ENCODE data around the gene STK32C.

Gene STK32C

DNA sequence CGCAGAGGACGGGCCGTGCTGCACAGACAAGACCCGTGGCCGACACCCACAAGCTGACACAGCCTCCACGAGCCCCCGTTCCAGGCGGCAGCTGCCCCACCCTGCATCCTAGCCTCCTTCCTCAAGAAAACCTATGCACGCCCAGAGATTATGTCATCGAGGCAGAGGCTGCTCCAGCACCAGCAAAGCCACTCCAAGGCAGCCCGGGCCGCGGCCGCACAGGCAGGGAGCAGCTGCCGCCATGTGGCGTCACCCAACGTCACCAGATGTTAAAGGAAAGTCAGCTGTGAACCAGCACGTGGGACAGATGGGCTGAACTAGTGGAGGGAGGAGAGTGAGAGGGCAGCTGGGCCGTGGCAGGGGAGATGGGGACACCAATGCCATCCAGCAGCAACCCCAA is 59.8 kb downstream of the STK32C start:
- no peak for DNase-seq (ENCODE audit: low read depth)
- TF ChIP-seq, protein P1, sequence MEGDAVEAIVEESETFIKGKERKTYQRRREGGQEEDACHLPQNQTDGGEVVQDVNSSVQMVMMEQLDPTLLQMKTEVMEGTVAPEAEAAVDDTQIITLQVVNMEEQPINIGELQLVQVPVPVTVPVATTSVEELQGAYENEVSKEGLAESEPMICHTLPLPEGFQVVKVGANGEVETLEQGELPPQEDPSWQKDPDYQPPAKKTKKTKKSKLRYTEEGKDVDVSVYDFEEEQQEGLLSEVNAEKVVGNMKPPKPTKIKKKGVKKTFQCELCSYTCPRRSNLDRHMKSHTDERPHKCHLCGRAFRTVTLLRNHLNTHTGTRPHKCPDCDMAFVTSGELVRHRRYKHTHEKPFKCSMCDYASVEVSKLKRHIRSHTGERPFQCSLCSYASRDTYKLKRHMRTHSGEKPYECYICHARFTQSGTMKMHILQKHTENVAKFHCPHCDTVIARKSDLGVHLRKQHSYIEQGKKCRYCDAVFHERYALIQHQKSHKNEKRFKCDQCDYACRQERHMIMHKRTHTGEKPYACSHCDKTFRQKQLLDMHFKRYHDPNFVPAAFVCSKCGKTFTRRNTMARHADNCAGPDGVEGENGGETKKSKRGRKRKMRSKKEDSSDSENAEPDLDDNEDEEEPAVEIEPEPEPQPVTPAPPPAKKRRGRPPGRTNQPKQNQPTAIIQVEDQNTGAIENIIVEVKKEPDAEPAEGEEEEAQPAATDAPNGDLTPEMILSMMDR (IDR thresholded peaks at IDR 0.05; ENCODE audit: insufficient read depth, low read depth, low read length, missing control alignments): no peak
- no peak overlapping the region for H3K4me3 ChIP-seq (ENCODE audit: low read depth, low read length)

GRCh38 chr10:132246296-132246695 is 61.5 kb downstream of the STK32C start:
- TF ChIP-seq, protein P1 (IDR thresholded peaks at IDR 0.05; ENCODE audit: insufficient read depth, low read depth, low read length, missing control alignments): no peak
- no peak for DNase-seq (ENCODE audit: low read depth)
- H3K4me3 ChIP-seq (ENCODE audit: low read depth, low read length): no peak overlapping the region

- no peak for DNase-seq (ENCODE audit: low read depth)
- TF ChIP-seq, protein P1 (IDR thresholded peaks at IDR 0.05; ENCODE audit: insufficient read depth, low read depth, low read length, missing control alignments): no peak
- no peak overlapping the region for H3K4me3 ChIP-seq (ENCODE audit: low read depth, low read length)
Measured at GRCh38 chr10:132245056-132245455, 62.7 kb downstream of the STK32C start.

- DNase-seq (ENCODE audit: low read depth): no peak
- H3K4me3 ChIP-seq (ENCODE audit: low read depth, low read length): no peak overlapping the region
- TF ChIP-seq, protein P1 (IDR thresholded peaks at IDR 0.05; ENCODE audit: insufficient read depth, low read depth, low read length, missing control alignments): no peak
Measured at GRCh38 chr10:132243626-132244025, 64.1 kb downstream of the STK32C start.

GRCh38 chr10:132243141-132243540 is 64.6 kb downstream of the STK32C start:
- DNase-seq (ENCODE audit: low read depth): no peak
- no peak overlapping the region for H3K4me3 ChIP-seq (ENCODE audit: low read depth, low read length)
- TF ChIP-seq, protein P1 (IDR thresholded peaks at IDR 0.05; ENCODE audit: insufficient read depth, low read depth, low read length, missing control alignments): no peak

- DNase-seq (ENCODE audit: low read depth): no peak
- H3K4me3 ChIP-seq (ENCODE audit: low read depth, low read length): no peak overlapping the region
- TF ChIP-seq, protein P1 (IDR thresholded peaks at IDR 0.05; ENCODE audit: insufficient read depth, low read depth, low read length, missing control alignments): no peak
Measured at GRCh38 chr10:132242103-132242840, 65.5 kb downstream of the STK32C start.

DNA sequence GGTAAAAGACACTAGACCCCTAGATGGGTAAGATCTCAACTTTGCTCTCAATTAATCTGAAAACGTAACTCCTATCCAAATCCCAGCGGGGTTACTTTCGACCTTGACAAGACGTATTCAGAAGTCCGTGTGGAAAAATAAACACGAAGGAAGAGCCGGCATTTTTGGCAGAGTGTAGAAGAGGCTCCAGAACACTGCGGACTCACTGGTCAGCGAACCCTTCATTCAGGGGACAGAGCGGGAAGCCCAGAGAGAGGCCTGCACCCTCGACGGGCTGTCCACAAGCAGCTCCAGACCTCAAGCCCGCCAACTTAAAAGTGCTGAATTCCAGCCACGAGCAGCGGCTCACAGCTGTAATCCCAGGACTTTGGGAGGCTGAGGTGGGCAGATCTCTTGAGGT is 66.3 kb downstream of the STK32C start:
- TF ChIP-seq, protein P1 (IDR thresholded peaks at IDR 0.05; ENCODE audit: insufficient read depth, low read depth, low read length, missing control alignments): no peak

More for the DNA sequence above, 66.3 kb downstream of the STK32C start:
- no peak for DNase-seq (ENCODE audit: low read depth)
- no peak overlapping the region for H3K4me3 ChIP-seq (ENCODE audit: low read depth, low read length)

Measured in GM12865 (cell line).